Measurements from ENCODE around the gene SYK.

DNA sequence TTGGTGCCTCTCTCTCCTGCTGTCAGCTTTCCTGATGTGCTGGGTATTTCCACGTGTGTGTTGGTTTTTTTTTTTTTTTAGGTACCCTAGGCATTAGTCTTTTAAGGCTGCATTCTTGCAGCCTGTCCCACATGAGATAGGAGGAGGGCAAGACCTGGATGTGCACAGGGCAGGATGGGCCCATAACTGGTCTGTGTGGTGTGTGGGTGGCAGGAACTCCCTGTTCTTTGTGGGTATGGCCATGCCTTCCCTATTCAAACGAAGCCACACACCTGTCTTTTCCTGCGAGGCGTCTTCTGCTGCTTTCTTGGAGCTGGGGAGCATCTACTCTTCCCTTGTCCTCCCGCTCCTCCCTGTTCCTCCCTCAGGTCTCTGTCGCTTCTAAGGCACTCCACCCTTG is 6.8 kb downstream of the SYK start:
- TF ChIP-seq, protein P1, sequence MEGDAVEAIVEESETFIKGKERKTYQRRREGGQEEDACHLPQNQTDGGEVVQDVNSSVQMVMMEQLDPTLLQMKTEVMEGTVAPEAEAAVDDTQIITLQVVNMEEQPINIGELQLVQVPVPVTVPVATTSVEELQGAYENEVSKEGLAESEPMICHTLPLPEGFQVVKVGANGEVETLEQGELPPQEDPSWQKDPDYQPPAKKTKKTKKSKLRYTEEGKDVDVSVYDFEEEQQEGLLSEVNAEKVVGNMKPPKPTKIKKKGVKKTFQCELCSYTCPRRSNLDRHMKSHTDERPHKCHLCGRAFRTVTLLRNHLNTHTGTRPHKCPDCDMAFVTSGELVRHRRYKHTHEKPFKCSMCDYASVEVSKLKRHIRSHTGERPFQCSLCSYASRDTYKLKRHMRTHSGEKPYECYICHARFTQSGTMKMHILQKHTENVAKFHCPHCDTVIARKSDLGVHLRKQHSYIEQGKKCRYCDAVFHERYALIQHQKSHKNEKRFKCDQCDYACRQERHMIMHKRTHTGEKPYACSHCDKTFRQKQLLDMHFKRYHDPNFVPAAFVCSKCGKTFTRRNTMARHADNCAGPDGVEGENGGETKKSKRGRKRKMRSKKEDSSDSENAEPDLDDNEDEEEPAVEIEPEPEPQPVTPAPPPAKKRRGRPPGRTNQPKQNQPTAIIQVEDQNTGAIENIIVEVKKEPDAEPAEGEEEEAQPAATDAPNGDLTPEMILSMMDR (IDR thresholded peaks at IDR 0.05; ENCODE audit: low read depth, low read length): no peak
- TF ChIP-seq POLR2A (IDR thresholded peaks at IDR 0.05; ENCODE audit: extremely low read depth, insufficient read length): no peak
- no peak for TF ChIP-seq MYC (IDR thresholded peaks at IDR 0.05; ENCODE audit: low read depth, low read length)

Measured in NB4 (cell line).